Measurements from ENCODE around the gene LMF2. TPM values are rescaled to one million over a fixed set of nuclear protein-coding genes. Genes with fewer than 3 reads are reported as not detected.

LMF2 gene
- total and polyA plus RNA-seq, 2 of the 8 experiments (the other 6 are each of a cell fraction or from before 2014, with no cell fraction given) = 34.3 to 62.9 TPM

DNA sequence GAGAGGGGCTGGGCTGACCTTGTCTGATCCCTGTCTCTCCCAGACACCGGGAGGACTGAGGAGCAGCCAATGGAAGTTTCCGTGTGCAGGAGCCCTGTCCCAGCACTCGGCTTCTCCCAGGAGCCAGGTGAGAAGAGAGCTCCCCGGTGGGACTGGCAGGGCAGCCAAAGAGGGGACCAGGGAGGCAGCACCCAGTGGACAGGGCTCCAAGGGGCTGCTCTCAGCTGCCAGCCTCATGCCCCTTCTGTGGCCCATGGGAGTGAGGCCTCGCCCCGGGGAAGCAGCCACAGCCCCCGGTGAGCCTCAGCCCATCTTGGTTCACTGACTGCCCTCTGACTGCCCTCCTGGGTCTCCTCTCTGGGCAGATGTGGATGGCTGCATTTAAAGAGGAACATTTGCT is 11.1 kb upstream of the LMF2 start:
- H3K4me1 ChIP-seq (replicated peaks in 1 of 4; ENCODE audit: control insufficient read depth in 3 of 4, insufficient read depth in 4 of 4, low read length in 3 of 4) = no peaks in the 10 kb centered on the region
- H4K5ac ChIP-seq (ENCODE audit: insufficient read length, low read depth, low read length) = no peak overlapping the region
- H4K91ac ChIP-seq (replicated peaks; ENCODE audit: insufficient read length, low read length) = no peak overlapping the region
- H3K36me3 ChIP-seq (ENCODE audit: control insufficient read depth in 2 of 4, insufficient read depth in 4 of 4, low read length in 3 of 4) = peaks cover 4 to 21% (median 17%) of the 10 kb centered on the region in 4 experiments; a peak in 7 of 8 replicates
- no peak overlapping the region for H2BK20ac ChIP-seq (ENCODE audit: low read length)
- H3K27ac ChIP-seq (ENCODE audit: low read depth, low read length) = no peak overlapping the region
- H3K23me2 ChIP-seq (ENCODE audit: low read depth, low read length) = no peaks in the 10 kb centered on the region
- H3K18ac ChIP-seq (ENCODE audit: extremely low read depth, low read length) = no peak overlapping the region
- DNase-seq (ENCODE audit: low read depth in 1 of 2, low spot score in 2 of 2) (no peak), FAIRE-seq (no peak)
- H3K4ac ChIP-seq (replicated peaks; ENCODE audit: insufficient read length, low read depth, low read length) = no peak overlapping the region
- H2BK120ac ChIP-seq (replicated peaks; ENCODE audit: low read depth, low read length) = no peak overlapping the region
- no peak overlapping the region for H2AK5ac ChIP-seq (ENCODE audit: low read depth, low read length)
- H4K8ac ChIP-seq (ENCODE audit: extremely low read depth, insufficient read depth, low read length) = no peak overlapping the region
- H3K23ac ChIP-seq (ENCODE audit: insufficient read length) = no peak overlapping the region
- no peak overlapping the region for H2AFZ ChIP-seq (ENCODE audit: low read length)
- H3K9ac ChIP-seq (replicated peaks in 1 of 4; ENCODE audit: extremely low read depth in 1 of 4, low read depth in 3 of 4, low read length in 3 of 4) = no peak overlapping the region
- no peak overlapping the region for H3K14ac ChIP-seq (ENCODE audit: insufficient read length)
- no peak overlapping the region for H3K4me3 ChIP-seq (ENCODE audit: extremely low read depth in 1 of 4, insufficient read depth in 2 of 4, low read depth in 3 of 4, low read length in 4 of 4)
- no peak overlapping the region for H2BK12ac ChIP-seq (ENCODE audit: low read depth, low read length)
- H3K56ac ChIP-seq (replicated peaks; ENCODE audit: insufficient read length, low read depth, low read length) = no peak overlapping the region
- H3K79me1 ChIP-seq (ENCODE audit: low read depth, low read length) = peaks cover 8% of the 10 kb centered on the region; the same call in 1 of the 2 replicates
- TF ChIP-seq NANOG (IDR thresholded peaks at IDR 0.05; ENCODE audit: insufficient read depth, low read depth, low read length, poor library complexity, severe bottlenecking) = no peak
- no peak for TF ChIP-seq SRF (IDR thresholded peaks at IDR 0.05; ENCODE audit: low read depth, low read length)
- no peak for TF ChIP-seq ASH2L (IDR thresholded peaks at IDR 0.05; ENCODE audit: low read length)
- TF ChIP-seq JUN (IDR thresholded peaks at IDR 0.05; ENCODE audit: low read depth, low read length) = no peak
- TF ChIP-seq POLR2A (IDR thresholded peaks at IDR 0.05; ENCODE audit: control extremely low read depth in 1 of 2, low read depth in 2 of 2, low read length in 2 of 2) = no peak
- no peak for TF ChIP-seq KDM1A (IDR thresholded peaks at IDR 0.05; ENCODE audit: borderline replicate concordance, low read length)
- no peak for TF ChIP-seq RBBP5 (IDR thresholded peaks at IDR 0.05; ENCODE audit: borderline replicate concordance, low read depth, low read length)
- TF ChIP-seq, protein P1, sequence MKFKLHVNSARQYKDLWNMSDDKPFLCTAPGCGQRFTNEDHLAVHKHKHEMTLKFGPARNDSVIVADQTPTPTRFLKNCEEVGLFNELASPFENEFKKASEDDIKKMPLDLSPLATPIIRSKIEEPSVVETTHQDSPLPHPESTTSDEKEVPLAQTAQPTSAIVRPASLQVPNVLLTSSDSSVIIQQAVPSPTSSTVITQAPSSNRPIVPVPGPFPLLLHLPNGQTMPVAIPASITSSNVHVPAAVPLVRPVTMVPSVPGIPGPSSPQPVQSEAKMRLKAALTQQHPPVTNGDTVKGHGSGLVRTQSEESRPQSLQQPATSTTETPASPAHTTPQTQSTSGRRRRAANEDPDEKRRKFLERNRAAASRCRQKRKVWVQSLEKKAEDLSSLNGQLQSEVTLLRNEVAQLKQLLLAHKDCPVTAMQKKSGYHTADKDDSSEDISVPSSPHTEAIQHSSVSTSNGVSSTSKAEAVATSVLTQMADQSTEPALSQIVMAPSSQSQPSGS (IDR thresholded peaks at IDR 0.05; ENCODE audit: low read length) = no peak
- TF ChIP-seq CEBPB (IDR thresholded peaks at IDR 0.05; ENCODE audit: low read depth, low read length) = no peak
- no peak for TF ChIP-seq CBX8 (IDR thresholded peaks at IDR 0.05; ENCODE audit: borderline replicate concordance, low read depth, low read length)
- H3K9me3 ChIP-seq (ENCODE audit: insufficient read depth in 2 of 2, low read depth in 1 of 2, low read length in 1 of 2) = no peaks in the 10 kb centered on the region
- H3K4me2 ChIP-seq (ENCODE audit: insufficient read depth in 1 of 2, low read depth in 2 of 2, low read length in 2 of 2) = no peak overlapping the region
- peaks cover 6 to 16% of the 10 kb centered on the region in 2 experiments for H4K20me1 ChIP-seq (replicated peaks in 1 of 2; ENCODE audit: control insufficient read depth in 1 of 2, insufficient read depth in 2 of 2, low read length in 2 of 2)
- 96% methylated on average over 7 of the region's 7 CpGs; no CpG with 5 or more reads in 1 of the 2 experiments for WGBS, 2 experiments (ENCODE audit: extremely low coverage in 1 of 2, insufficient coverage in 1 of 2, insufficient read length in 1 of 2, insufficient replicate concordance in 2 of 2, low coverage in 1 of 2, low lambda C conversion rate in 2 of 2, missing lambda C conversion rate in 1 of 2)
- H2BK15ac ChIP-seq (ENCODE audit: low read length) = no peak overlapping the region
- H3K27me3 ChIP-seq (replicated peaks in 1 of 4; ENCODE audit: control insufficient read depth in 3 of 4, extremely low read depth in 1 of 4, insufficient read depth in 3 of 4, low read length in 3 of 4) = no peaks in the 10 kb centered on the region
- CTCF ChIA-PET (ENCODE audit: partially characterized antibody) = interaction anchor here (0.9 kb wide), 1 partner anchor 46 kb away, joined by 3 read pairs; no protein-coding TSS in a partner anchor
- peaks cover 10 to 17% of the 10 kb centered on the region in 2 experiments; a peak in 2 of 4 replicates for H3K79me2 ChIP-seq (ENCODE audit: control insufficient read depth in 1 of 2, insufficient read depth in 2 of 2, low read length in 2 of 2)
- H2BK5ac ChIP-seq (ENCODE audit: low read depth, low read length) = no peak overlapping the region
- POLR2A ChIA-PET (ENCODE audit: partially characterized antibody) = interaction anchor here (0.8 to 1.3 kb wide), 2 partner anchors 10 to 11 kb away, joined by 3 to 8 read pairs; partner anchors contain the start of genes LMF2 and NCAPH2

Measured in H1 (cell line).